ENCODE data around the gene FREM1. TPM values are rescaled to one million over a fixed set of nuclear protein-coding genes. Genes with fewer than 3 reads are reported as not detected.

Gene FREM1
- total and polyA plus RNA-seq, 2 experiments from 2014 or later = 0.78 to 3.1 TPM

GRCh38 chr9:14775917-14776316 is 134.3 kb downstream of the FREM1 start:
- no peaks in the 10 kb centered on the region for H3K4me1 ChIP-seq (ENCODE audit: insufficient read depth)
- no peak overlapping the region for H2AFZ ChIP-seq
- Mint-ChIP-seq H3K36me3 (ENCODE audit: low read depth) (no peaks in the 10 kb centered on the region), H3K9me3 (no peaks in the 10 kb centered on the region), H3K27ac (no peak overlapping the region), H3K4me3 (no peak overlapping the region), H3K4me1 (no peaks in the 10 kb centered on the region), H3K27me3 (ENCODE audit: insufficient read depth, low read depth, poor library complexity) (no peaks in the 10 kb centered on the region)
- H3F3A ChIP-seq (replicated peaks; ENCODE audit: low read depth) = no peaks in the 10 kb centered on the region
- H3K27me3 ChIP-seq (ENCODE audit: insufficient read depth) = no peaks in the 10 kb centered on the region
- no peak overlapping the region for H3K4me3 ChIP-seq
- H4K20me1 ChIP-seq (replicated peaks; ENCODE audit: insufficient read depth) = no peaks in the 10 kb centered on the region
- no peak overlapping the region for H3K27ac ChIP-seq (ENCODE audit: low read depth)
- H3K36me3 ChIP-seq (ENCODE audit: insufficient read depth) = no peaks in the 10 kb centered on the region
- no peak overlapping the region for H3K4me2 ChIP-seq
- peaks cover 8% of the 10 kb centered on the region; the same call in 1 of the 2 replicates for H3K9me2 ChIP-seq (ENCODE audit: insufficient read depth)
- DNase-seq (ENCODE audit: low spot score) = no peak
- TF ChIP-seq REST (IDR thresholded peaks at IDR 0.05; ENCODE audit: unreplicated experiment) = no peak
- no peak for TF ChIP-seq ZNF114 (CRISPR knock-in tag; IDR thresholded peaks at IDR 0.05)
- TF ChIP-seq NANOG (IDR thresholded peaks at IDR 0.05; ENCODE audit: borderline replicate concordance) = no peak
- TF ChIP-seq EZH2 (IDR thresholded peaks at IDR 0.05; ENCODE audit: low read depth, unreplicated experiment) = no peak
- TF ChIP-seq, protein P1, sequence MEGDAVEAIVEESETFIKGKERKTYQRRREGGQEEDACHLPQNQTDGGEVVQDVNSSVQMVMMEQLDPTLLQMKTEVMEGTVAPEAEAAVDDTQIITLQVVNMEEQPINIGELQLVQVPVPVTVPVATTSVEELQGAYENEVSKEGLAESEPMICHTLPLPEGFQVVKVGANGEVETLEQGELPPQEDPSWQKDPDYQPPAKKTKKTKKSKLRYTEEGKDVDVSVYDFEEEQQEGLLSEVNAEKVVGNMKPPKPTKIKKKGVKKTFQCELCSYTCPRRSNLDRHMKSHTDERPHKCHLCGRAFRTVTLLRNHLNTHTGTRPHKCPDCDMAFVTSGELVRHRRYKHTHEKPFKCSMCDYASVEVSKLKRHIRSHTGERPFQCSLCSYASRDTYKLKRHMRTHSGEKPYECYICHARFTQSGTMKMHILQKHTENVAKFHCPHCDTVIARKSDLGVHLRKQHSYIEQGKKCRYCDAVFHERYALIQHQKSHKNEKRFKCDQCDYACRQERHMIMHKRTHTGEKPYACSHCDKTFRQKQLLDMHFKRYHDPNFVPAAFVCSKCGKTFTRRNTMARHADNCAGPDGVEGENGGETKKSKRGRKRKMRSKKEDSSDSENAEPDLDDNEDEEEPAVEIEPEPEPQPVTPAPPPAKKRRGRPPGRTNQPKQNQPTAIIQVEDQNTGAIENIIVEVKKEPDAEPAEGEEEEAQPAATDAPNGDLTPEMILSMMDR (conservative IDR thresholded peaks at IDR 0.05; ENCODE audit: low read depth in 2 of 2) = no peak
- TF ChIP-seq STAT1 (IDR thresholded peaks at IDR 0.05; ENCODE audit: unreplicated experiment) = no peak
- TF ChIP-seq ZNF331 (CRISPR knock-in tag; IDR thresholded peaks at IDR 0.05; ENCODE audit: low read depth) = no peak
- no peak for TF ChIP-seq JUNB (IDR thresholded peaks at IDR 0.05; ENCODE audit: unreplicated experiment)
- TF ChIP-seq, protein P2, sequence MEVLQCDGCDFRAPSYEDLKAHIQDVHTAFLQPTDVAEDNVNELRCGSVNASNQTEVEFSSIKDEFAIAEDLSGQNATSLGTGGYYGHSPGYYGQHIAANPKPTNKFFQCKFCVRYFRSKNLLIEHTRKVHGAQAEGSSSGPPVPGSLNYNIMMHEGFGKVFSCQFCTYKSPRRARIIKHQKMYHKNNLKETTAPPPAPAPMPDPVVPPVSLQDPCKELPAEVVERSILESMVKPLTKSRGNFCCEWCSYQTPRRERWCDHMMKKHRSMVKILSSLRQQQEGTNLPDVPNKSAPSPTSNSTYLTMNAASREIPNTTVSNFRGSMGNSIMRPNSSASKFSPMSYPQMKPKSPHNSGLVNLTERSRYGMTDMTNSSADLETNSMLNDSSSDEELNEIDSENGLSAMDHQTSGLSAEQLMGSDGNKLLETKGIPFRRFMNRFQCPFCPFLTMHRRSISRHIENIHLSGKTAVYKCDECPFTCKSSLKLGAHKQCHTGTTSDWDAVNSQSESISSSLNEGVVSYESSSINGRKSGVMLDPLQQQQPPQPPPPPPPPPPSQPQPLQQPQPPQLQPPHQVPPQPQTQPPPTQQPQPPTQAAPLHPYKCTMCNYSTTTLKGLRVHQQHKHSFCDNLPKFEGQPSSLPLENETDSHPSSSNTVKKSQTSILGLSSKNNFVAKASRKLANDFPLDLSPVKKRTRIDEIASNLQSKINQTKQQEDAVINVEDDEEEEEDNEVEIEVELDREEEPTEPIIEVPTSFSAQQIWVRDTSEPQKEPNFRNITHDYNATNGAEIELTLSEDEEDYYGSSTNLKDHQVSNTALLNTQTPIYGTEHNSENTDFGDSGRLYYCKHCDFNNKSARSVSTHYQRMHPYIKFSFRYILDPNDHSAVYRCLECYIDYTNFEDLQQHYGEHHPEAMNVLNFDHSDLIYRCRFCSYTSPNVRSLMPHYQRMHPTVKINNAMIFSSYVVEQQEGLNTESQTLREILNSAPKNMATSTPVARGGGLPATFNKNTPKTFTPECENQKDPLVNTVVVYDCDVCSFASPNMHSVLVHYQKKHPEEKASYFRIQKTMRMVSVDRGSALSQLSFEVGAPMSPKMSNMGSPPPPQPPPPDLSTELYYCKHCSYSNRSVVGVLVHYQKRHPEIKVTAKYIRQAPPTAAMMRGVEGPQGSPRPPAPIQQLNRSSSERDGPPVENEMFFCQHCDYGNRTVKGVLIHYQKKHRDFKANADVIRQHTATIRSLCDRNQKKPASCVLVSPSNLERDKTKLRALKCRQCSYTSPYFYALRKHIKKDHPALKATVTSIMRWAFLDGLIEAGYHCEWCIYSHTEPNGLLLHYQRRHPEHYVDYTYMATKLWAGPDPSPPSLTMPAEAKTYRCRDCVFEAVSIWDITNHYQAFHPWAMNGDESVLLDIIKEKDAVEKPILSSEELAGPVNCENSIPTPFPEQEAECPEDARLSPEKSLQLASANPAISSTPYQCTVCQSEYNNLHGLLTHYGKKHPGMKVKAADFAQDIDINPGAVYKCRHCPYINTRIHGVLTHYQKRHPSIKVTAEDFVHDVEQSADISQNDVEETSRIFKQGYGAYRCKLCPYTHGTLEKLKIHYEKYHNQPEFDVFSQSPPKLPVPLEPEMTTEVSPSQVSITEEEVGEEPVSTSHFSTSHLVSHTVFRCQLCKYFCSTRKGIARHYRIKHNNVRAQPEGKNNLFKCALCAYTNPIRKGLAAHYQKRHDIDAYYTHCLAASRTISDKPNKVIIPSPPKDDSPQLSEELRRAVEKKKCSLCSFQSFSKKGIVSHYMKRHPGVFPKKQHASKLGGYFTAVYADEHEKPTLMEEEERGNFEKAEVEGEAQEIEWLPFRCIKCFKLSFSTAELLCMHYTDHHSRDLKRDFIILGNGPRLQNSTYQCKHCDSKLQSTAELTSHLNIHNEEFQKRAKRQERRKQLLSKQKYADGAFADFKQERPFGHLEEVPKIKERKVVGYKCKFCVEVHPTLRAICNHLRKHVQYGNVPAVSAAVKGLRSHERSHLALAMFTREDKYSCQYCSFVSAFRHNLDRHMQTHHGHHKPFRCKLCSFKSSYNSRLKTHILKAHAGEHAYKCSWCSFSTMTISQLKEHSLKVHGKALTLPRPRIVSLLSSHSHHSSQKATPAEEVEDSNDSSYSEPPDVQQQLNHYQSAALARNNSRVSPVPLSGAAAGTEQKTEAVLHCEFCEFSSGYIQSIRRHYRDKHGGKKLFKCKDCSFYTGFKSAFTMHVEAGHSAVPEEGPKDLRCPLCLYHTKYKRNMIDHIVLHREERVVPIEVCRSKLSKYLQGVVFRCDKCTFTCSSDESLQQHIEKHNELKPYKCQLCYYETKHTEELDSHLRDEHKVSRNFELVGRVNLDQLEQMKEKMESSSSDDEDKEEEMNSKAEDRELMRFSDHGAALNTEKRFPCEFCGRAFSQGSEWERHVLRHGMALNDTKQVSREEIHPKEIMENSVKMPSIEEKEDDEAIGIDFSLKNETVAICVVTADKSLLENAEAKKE (CRISPR knock-in tag; IDR thresholded peaks at IDR 0.05) = no peak
- TF ChIP-seq CREB1 (CRISPR knock-in tag; IDR thresholded peaks at IDR 0.05; ENCODE audit: low read depth) = no peak
- TF ChIP-seq POLR2AphosphoS5 (IDR thresholded peaks at IDR 0.05; ENCODE audit: low read depth) = no peak
- TF ChIP-seq, protein P3, sequence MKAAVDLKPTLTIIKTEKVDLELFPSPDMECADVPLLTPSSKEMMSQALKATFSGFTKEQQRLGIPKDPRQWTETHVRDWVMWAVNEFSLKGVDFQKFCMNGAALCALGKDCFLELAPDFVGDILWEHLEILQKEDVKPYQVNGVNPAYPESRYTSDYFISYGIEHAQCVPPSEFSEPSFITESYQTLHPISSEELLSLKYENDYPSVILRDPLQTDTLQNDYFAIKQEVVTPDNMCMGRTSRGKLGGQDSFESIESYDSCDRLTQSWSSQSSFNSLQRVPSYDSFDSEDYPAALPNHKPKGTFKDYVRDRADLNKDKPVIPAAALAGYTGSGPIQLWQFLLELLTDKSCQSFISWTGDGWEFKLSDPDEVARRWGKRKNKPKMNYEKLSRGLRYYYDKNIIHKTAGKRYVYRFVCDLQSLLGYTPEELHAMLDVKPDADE (IDR thresholded peaks at IDR 0.05) = no peak
- no peak for TF ChIP-seq EZH2phosphoT487 (IDR thresholded peaks at IDR 0.05; ENCODE audit: unreplicated experiment)
- H3K79me2 ChIP-seq (replicated peaks; ENCODE audit: insufficient read depth) = no peaks in the 10 kb centered on the region
- ATAC-seq = peak; percentile 41; the same call in 2 of the 3 replicates
